Small intestine (tissue), 7 donors: ENCODE results near the gene ABCC1. TPM values are rescaled to one million over a fixed set of nuclear protein-coding genes. Genes with fewer than 3 reads are reported as not detected.

Experiments
- DNase-seq, 2 donors: peaks; one replicate each; pipeline versions ENCODE4 v3.0.0 to v3.0.0-alpha.2; 2013
- FAIRE-seq: peaks from 2 replicates; lab custom pipeline; 2012; peaks lifted over from hg19 to GRCh38; lab: Jason Lieb, UNC
- H3K27ac ChIP-seq, 3 donors: one replicate each; pipeline ENCODE4 v1.5.1; 2013; ENCODE audit warnings: low read length in 2 of 3, mild to moderate bottlenecking in 2 of 3, control low read depth in 1 of 3, inconsistent platforms in 1 of 3, low read depth in 1 of 3, moderate library complexity in 1 of 3
- H3K27me3 ChIP-seq, 3 donors: one replicate each; pipeline ENCODE4 v1.6.1; 2013; ENCODE audit warnings: low read length in 3 of 3, inconsistent platforms in 1 of 3; ENCODE audit not compliant: control insufficient read depth in 3 of 3, insufficient read depth in 3 of 3
- H3K36me3 ChIP-seq, 3 donors: one replicate each; pipeline ENCODE4 v1.6.1; 2013; ENCODE audit warnings: low read length in 3 of 3, inconsistent platforms in 1 of 3, low read depth in 1 of 3, mild to moderate bottlenecking in 1 of 3, moderate library complexity in 1 of 3; ENCODE audit not compliant: control insufficient read depth in 3 of 3, insufficient read depth in 2 of 3
- H3K4me1 ChIP-seq, 3 donors: one replicate each; pipeline ENCODE4 v1.6.1; 2013; ENCODE audit warnings: low read length in 2 of 3, inconsistent platforms in 1 of 3, low read depth in 1 of 3, mild to moderate bottlenecking in 1 of 3, moderate library complexity in 1 of 3; ENCODE audit not compliant: control insufficient read depth in 3 of 3, insufficient read depth in 2 of 3
- H3K4me3 ChIP-seq, 3 donors: one replicate each; pipeline ENCODE4 v1.5.1; 2013; ENCODE audit warnings: low read length in 3 of 3, control low read depth in 1 of 3, inconsistent platforms in 1 of 3, low read depth in 1 of 3, mild to moderate bottlenecking in 1 of 3, moderate library complexity in 1 of 3
- H3K9me3 ChIP-seq, 2 donors: one replicate each; pipeline ENCODE4 v1.6.1; 2013; ENCODE audit warnings: low read depth in 1 of 2, low read length in 1 of 2; ENCODE audit not compliant: control insufficient read depth in 2 of 2, insufficient read depth in 1 of 2
- WGBS, 3 donors: extraction: QIAGEN DNeasy Blood & Tissue Kit; methylation state at CpG; one replicate each; pipeline ENCODE4 v1.1.7; 2013; 5-methylcytosine and 5-hydroxymethylcytosine counted together
- polyA plus RNA-seq, 4 donors: library from polyadenylated mRNA; stranded (reverse) in 3 of 4; unstranded in 1 of 4; fragments of 200-250 nt in 3 of 4; fragments of 120-200 nt in 1 of 4; gene quantifications; one replicate each; pipeline versions ENCODE4 v1.2.1 to v1.2.3, GENCODE V29; 2013
- donor health status: healthy with polysubstance abuse.
- donor health status: control.
- donor health status: control.
- donor health status: Bipolar disorder and iron deficiency.
- donor health status: healthy.

ABCC1 gene
- polyA plus RNA-seq, 4 donors = 0.54 to 12.4 (median 4.1) TPM

DNA sequence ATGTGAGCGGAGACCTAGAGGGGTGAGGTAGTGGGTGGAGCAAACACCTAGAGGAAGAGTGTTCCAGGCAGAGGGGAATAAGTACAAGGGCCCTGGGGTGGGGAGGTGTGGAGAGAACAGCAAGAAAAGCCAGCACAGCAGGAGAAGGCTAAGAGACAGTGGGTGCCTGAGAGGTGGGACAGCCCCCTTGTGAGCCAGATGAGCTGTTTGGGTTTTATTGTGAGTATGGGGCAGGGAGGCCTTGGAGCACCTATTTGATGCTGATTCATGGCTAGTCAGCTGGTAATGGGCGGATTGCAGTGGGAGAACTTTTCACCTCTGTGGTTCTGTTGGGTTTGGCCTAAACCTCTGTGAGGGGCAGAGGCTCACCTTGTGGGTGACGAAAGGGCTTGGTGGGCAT lies 68.4 kb downstream of the ABCC1 start:
- no peaks in the 10 kb centered on the region for H3K27me3 ChIP-seq
- H3K27ac ChIP-seq = no peak overlapping the region
- DNase-seq (no peak), FAIRE-seq (no peak)
- 92 to 100% (median 97%) methylated on average over 3 of the region's 3 CpGs for WGBS, 3 donors
- peaks cover 3 to 23% (median 7%) of the 10 kb centered on the region in 3 donors for H3K36me3 ChIP-seq
- peaks cover 2 to 5% (median 4%) of the 10 kb centered on the region in 3 donors for H3K4me1 ChIP-seq
- H3K4me3 ChIP-seq = no peak overlapping the region
- no peaks in the 10 kb centered on the region for H3K9me3 ChIP-seq

DNA sequence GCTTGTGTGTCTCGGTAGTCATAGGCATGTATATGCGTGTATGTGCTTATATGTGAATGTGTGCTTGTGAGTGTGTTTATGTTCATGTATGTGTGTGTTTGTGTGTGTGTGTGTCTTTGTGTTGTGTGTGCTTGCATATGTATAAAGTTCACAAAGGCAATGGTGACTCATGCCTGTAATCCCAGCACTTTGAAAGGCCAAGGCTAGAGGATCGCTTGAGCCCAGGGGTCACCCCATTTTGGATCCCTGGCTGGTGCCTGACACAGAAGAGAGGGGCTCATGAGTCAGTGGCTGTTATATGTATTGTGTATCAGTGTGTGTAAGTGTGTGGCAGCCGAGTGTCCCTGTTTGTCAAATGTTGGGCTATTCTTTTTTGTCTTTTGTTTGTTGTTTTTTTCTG lies 69.3 kb downstream of the ABCC1 start:
- WGBS, 3 donors = 84 to 91% (median 87%) methylated on average over 4 of the region's 4 CpGs
- H3K4me1 ChIP-seq = peaks cover 2 to 7% (median 4%) of the 10 kb centered on the region in 3 donors
- FAIRE-seq = no peak
- DNase-seq = no peak
- H3K4me3 ChIP-seq = no peak overlapping the region
- no peak overlapping the region for H3K27ac ChIP-seq
- H3K9me3 ChIP-seq = no peaks in the 10 kb centered on the region
- peaks cover 3 to 23% (median 7%) of the 10 kb centered on the region in 3 donors for H3K36me3 ChIP-seq
- no peaks in the 10 kb centered on the region for H3K27me3 ChIP-seq

DNA sequence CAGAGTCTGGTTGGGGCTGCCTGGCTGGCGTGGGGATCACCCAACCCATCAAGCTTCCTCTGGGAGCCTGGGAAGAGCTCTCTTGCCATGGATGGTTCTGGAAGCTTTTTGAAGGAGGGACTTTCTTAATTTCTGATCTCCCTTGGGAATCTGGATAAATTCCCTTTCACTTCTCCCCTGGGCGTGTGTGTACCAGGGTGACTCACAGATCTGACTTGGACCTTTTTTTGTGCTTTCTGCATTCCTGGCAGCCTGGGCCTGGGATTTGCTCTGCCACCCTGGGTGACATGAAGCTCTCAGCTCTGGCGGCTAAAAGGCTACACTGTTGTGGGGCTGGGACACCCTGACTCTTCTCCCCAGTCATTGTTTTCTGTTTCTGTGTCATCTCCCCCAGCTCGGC lies 70.1 kb downstream of the ABCC1 start:
- 86 to 92% (median 91%) methylated on average over 4 of the region's 4 CpGs for whole genome bisulfite sequencing, 3 donors
- H3K4me3 ChIP-seq = no peak overlapping the region
- no peaks in the 10 kb centered on the region for H3K9me3 ChIP-seq
- no peaks in the 10 kb centered on the region for H3K27me3 ChIP-seq
- FAIRE-seq (no peak), DNase-seq (no peak)
- peaks cover 2 to 7% (median 4%) of the 10 kb centered on the region in 3 donors for H3K4me1 ChIP-seq
- H3K27ac ChIP-seq = no peak overlapping the region
- peaks cover 3 to 23% (median 7%) of the 10 kb centered on the region in 3 donors for H3K36me3 ChIP-seq

DNA sequence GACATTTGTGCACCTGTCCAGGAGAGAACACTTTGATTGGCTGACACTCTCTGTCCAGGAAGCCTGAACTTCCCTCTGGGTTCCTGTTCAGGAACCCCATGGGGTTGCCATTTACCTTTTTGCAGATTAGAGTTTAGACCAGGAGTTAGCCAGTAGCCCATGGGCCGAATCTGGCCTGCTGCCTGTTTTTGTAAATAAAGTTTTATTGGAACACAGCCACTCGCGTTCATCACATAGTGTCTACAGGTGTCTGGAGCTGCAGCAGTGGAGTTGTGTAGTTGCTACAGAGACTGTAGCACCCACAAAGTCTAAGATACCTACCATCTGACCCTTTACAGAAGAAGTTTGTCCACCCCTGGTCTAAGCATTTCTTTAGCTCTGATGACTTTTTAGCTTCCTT lies 70.9 kb downstream of the ABCC1 start:
- no peaks in the 10 kb centered on the region for H3K9me3 ChIP-seq
- no peak overlapping the region for H3K27ac ChIP-seq
- 89 to 97% (median 96%) methylated on average over 3 of the region's 3 CpGs for WGBS, 3 donors
- peaks cover 2 to 7% (median 4%) of the 10 kb centered on the region in 3 donors for H3K4me1 ChIP-seq
- H3K4me3 ChIP-seq = no peak overlapping the region
- H3K27me3 ChIP-seq = no peaks in the 10 kb centered on the region
- H3K36me3 ChIP-seq = peaks cover 3 to 23% (median 7%) of the 10 kb centered on the region in 3 donors
- FAIRE-seq = no peak
- no peak for DNase-seq

DNA sequence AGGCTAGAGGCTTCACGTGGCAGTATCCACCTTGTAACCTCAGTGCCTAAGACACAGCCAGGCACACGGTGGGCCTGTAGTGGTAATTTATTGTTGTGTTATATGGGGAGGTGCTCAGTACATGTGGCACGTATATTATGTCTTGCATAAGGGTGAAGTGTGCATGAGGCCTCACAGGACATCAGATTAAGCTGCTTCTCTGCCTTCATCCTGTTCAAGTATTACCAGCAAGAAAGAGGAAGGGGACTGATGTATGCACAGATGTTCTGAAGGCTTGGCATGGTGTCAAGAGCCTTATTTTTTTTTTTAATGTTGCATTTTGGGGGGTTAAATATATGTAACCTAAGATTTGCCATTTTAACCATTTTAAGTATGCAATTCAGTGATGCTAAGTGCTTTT lies 71.6 kb downstream of the ABCC1 start:
- Histone ChIP-seq H3K4me3 (no peak overlapping the region), H3K36me3 (peaks cover 3 to 24% (median 3%) of the 10 kb centered on the region in 3 donors), H3K27me3 (no peaks in the 10 kb centered on the region), H3K9me3 (no peaks in the 10 kb centered on the region), H3K27ac (no peak overlapping the region), H3K4me1 (peaks cover 2 to 7% (median 4%) of the 10 kb centered on the region in 3 donors)
- DNase-seq = no peak
- 55 to 83% (median 81%) methylated on average over 3 of the region's 3 CpGs for WGBS, 3 donors
- FAIRE-seq = no peak

DNA sequence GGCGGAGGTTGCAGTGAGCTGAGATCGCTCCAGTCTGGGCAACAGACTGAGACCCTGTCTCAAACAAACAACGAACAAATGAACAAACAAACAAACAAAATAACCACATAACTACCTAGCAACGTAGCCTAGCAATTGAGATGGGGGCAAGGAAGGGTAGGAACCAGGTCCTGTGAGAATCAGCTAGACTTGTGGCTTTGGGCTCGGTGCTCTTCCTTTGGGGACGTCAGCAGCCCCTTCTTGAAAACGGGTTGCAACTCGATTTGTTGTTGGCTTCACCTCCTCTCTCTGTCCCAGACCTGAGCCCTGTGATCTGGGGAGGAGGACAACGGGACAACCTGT lies 72.2 kb downstream of the ABCC1 start:
- WGBS, 3 donors = 61 to 72% (median 70%) methylated on average over 9 of the region's 9 CpGs
- H3K4me1 ChIP-seq = peaks cover 2 to 7% (median 4%) of the 10 kb centered on the region in 3 donors
- H3K27me3 ChIP-seq = no peaks in the 10 kb centered on the region
- H3K9me3 ChIP-seq = no peaks in the 10 kb centered on the region
- DNase-seq (no peak), FAIRE-seq (no peak)
- H3K36me3 ChIP-seq = peaks cover under 1 to 23% (median under 1%) of the 10 kb centered on the region in 3 donors
- H3K4me3 ChIP-seq = no peak overlapping the region
- peak overlapping the region in 1 of 3 donors; percentile 42 for H3K27ac ChIP-seq

DNA sequence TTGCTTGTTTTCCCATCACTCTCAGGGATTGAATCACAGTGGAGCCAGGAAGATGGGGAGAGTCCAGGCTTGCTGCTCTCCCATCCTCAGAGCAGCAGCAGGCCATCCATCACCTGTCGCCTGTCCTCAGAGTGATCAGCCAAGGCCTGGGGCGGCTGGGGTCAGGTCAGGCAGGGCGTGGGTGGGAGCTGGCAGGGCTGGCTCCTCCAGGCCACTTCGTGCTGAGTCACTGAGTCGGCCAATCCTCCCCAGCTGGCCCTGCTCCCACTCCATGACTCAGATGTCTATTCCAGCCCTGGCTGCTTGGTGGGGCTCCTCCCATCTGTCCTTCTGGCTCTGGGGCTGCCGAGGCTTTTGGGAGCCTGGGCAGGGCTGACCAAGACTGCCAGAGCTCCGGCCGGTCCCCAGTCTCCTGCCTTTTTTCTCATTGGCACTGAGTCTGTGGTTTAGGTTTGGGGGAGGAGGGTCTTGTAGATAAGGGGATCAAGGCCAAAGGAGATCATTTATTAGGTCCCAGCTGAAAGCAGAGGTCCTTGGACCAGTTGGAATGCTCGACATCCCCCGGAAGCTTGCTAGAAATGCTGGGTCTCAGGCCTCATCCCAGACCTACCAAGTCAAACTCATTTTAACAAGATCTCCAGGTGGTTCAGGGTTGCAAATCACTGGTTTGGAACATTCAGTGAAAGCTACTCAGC lies 72.7 kb downstream of the ABCC1 start:
- FAIRE-seq (no peak), DNase-seq (peak; percentile 37 to 81)
- no peaks in the 10 kb centered on the region for H3K9me3 ChIP-seq
- H3K27ac ChIP-seq = peak overlapping the region in 1 of 3 donors; percentile 81
- H3K4me3 ChIP-seq = no peak overlapping the region
- no peaks in the 10 kb centered on the region for H3K27me3 ChIP-seq
- 24 to 37% (median 30%) methylated on average over 9 to 10 of the region's 10 CpGs for WGBS, 3 donors
- peaks cover 2 to 7% (median 4%) of the 10 kb centered on the region in 3 donors for H3K4me1 ChIP-seq
- H3K36me3 ChIP-seq = peaks cover 0 to 20% (median 0%) of the 10 kb centered on the region in 3 donors

DNA sequence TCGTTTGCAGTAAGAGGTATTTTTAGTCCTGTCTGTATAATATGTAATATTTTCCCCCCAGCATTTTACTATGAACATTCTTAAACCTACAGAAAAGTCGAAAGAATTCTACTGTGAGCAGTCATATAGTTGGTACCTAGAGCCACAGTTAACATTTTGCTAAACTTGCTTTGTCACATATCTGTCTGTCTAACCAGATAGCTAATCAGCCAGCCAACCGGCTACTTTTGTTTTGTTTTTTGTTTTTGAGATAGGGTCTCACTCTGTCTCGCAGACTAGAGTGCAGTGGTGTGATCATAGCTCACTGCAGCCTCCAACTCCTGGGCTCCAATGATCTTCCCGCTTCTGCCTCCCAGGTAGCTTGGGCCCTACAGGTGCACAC lies 73.3 kb downstream of the ABCC1 start:
- DNase-seq = no peak
- peaks cover 0 to 18% (median 0%) of the 10 kb centered on the region in 3 donors for H3K36me3 ChIP-seq
- peak overlapping the region in 1 of 3 donors; percentile 81 for H3K27ac ChIP-seq
- no peak overlapping the region for H3K4me3 ChIP-seq
- H3K9me3 ChIP-seq = no peaks in the 10 kb centered on the region
- H3K27me3 ChIP-seq = no peaks in the 10 kb centered on the region
- WGBS, 3 donors = 64 to 69% (median 68%) methylated on average over 5 of the region's 5 CpGs
- H3K4me1 ChIP-seq = peaks cover 2 to 7% (median 4%) of the 10 kb centered on the region in 3 donors
- no peak for FAIRE-seq
